HG03469 (cell line): ENCODE measurements around the gene TYRP1.

Source experiments
- ATAC-seq: cut with Tn5 transposase; IDR thresholded peaks from one replicate; pipeline ENCODE4 v1.9.1; 2021; ENCODE audit warnings: mild to moderate bottlenecking, moderate library complexity, moderate number of reproducible peaks; ENCODE audit not compliant: unreplicated experiment

TYRP1 gene

GRCh38 chr9:12730198-12730597 lies 37.0 kb downstream of the TYRP1 start:
- no peak for ATAC-seq

- ATAC-seq, result no peak
These were observed 37.7 kb downstream of the TYRP1 start for GRCh38 chr9:12730927-12731326.

- no peak for ATAC-seq
These were observed 39.8 kb downstream of the TYRP1 start for GRCh38 chr9:12732971-12733370.

GRCh38 chr9:12735665-12736064 lies 42.5 kb downstream of the TYRP1 start:
- no peak for ATAC-seq

GRCh38 chr9:12737871-12738270 lies 44.7 kb downstream of the TYRP1 start:
- ATAC-seq, result no peak

GRCh38 chr9:12739014-12739652 lies 45.9 kb downstream of the TYRP1 start:
- no peak for ATAC-seq

GRCh38 chr9:12740845-12741244 lies 47.7 kb downstream of the TYRP1 start:
- ATAC-seq, result no peak

- ATAC-seq, result no peak
These were observed 54.8 kb downstream of the TYRP1 start for GRCh38 chr9:12748016-12748415.

- ATAC-seq, result no peak
These were observed 55.8 kb downstream of the TYRP1 start for GRCh38 chr9:12748954-12749353.

- no peak for ATAC-seq
These were observed 60.7 kb downstream of the TYRP1 start for GRCh38 chr9:12753931-12754330.

GRCh38 chr9:12759761-12760160 lies 66.6 kb downstream of the TYRP1 start:
- ATAC-seq, result no peak
